HepG2 (cell line): ENCODE results near the gene TEAD1. TPM values are rescaled to one million over a fixed set of nuclear protein-coding genes. Genes with fewer than 3 reads are reported as not detected.

Source experiments
- ATAC-seq: fragments of 200-7000 bp; cut with Tn5 transposase; 3 replicates; pipeline ENCODE4 v1.9.1; 2020; ENCODE audit warnings: mild to moderate bottlenecking, moderate library complexity
- BruUV-seq: library from RNA; stranded (reverse); fragments of 400-500 nt; replicated peaks from 2 replicates; lab custom pipeline; 2021; lab: Mats Ljungman, UMichigan
- CTCF ChIA-PET: fragments of 300-600 bp; formaldehyde crosslinking; extraction: SDS; loops from one replicate; lab custom pipeline; 2021; ENCODE audit warnings: low total read pairs, inconsistent platforms, low intra/inter-chr PET ratio; lab: Yijun Ruan, JAX
- POLR2A ChIA-PET: fragments of 350-600 bp; sonication (Branson Sonifier 250); formaldehyde crosslinking; loops from one replicate; lab custom pipeline; 2020; ENCODE audit warnings: antibody characterized with exemption, inconsistent platforms; lab: Yijun Ruan, JAX
- DNase-seq: peaks from one replicate; pipeline ENCODE4 v3.0.0-alpha.2; 2015; ENCODE audit warnings: low spot score
- FAIRE-seq: peaks from 3 replicates; lab custom pipeline; 2011; peaks lifted over from hg19 to GRCh38; lab: Jason Lieb, UNC
- H2AFZ ChIP-seq: one replicate; pipeline ENCODE4 v1.6.1; 2011; ENCODE audit warnings: low read length, inconsistent platforms
- H3K27ac ChIP-seq: fragments of 300-600 bp; 3 replicates; pipeline ENCODE4 v1.8.0; 2011; ENCODE audit warnings: mixed run types, mild to moderate bottlenecking, mixed read lengths, low read length, inconsistent platforms; ENCODE audit not compliant: insufficient read depth; ENCODE audit errors: extremely low read length
- H3K27me3 ChIP-seq, 2 experiments: fragments of 200-600 bp in 1 of 2; 2 replicates in 1 of 2; 3 replicates in 1 of 2; pipeline versions ENCODE4 v1.6.0 to v1.8.0; 2011; ENCODE audit warnings: low read length in 2 of 2, mild to moderate bottlenecking in 2 of 2, moderate library complexity in 2 of 2, inconsistent platforms in 1 of 2; ENCODE audit not compliant: insufficient read depth in 2 of 2, control insufficient read depth in 1 of 2
- H3K36me3 ChIP-seq, 2 experiments: fragments of 200-600 bp in 1 of 2; replicated peaks in 1 of 2; 2 replicates in 1 of 2; 3 replicates in 1 of 2; pipeline versions ENCODE4 v1.5.1 to v1.8.0; 2011; ENCODE audit warnings: low read length in 2 of 2, inconsistent platforms in 1 of 2; ENCODE audit not compliant: insufficient read depth in 2 of 2, control insufficient read depth in 1 of 2
- H3K4me1 ChIP-seq: 2 replicates; pipeline ENCODE4 v1.5.1; 2012; ENCODE audit warnings: low read length, inconsistent platforms; ENCODE audit not compliant: insufficient read depth
- H3K4me2 ChIP-seq: 2 replicates; pipeline ENCODE4 v1.6.0; 2011; ENCODE audit warnings: low read depth, low read length, inconsistent platforms
- H3K4me3 ChIP-seq, 3 experiments: fragments of 200-600 bp in 1 of 3; sonication (generic), shearing (Covaris generic) in 1 of 3; replicated peaks in 1 of 3; 2 replicates each; pipeline ENCODE4 v1.5.1; 2011 to 2016; ENCODE audit warnings: low read length in 3 of 3, inconsistent platforms in 2 of 3, low read depth in 2 of 3, mild to moderate bottlenecking in 2 of 3, control low read depth in 1 of 3, mixed read lengths in 1 of 3; ENCODE audit not compliant: insufficient read depth in 1 of 3
- H3K79me2 ChIP-seq: one replicate; pipeline ENCODE4 v1.6.1; 2011; ENCODE audit warnings: low read length, inconsistent platforms; ENCODE audit not compliant: insufficient read depth
- H3K9ac ChIP-seq: 2 replicates; pipeline ENCODE4 v1.6.0; 2011; ENCODE audit warnings: mild to moderate bottlenecking, low read depth, low read length, inconsistent platforms; ENCODE audit not compliant: insufficient read depth
- H3K9me3 ChIP-seq: 2 replicates; pipeline ENCODE4 v1.5.1; 2012; ENCODE audit warnings: mild to moderate bottlenecking, low read length
- H4K20me1 ChIP-seq: 2 replicates; pipeline ENCODE4 v1.6.0; 2011; ENCODE audit warnings: inconsistent platforms, mild to moderate bottlenecking, low read length, moderate library complexity; ENCODE audit not compliant: insufficient read depth
- ATF1 ChIP-seq: IDR thresholded peaks from 2 replicates; pipeline ENCODE4 v1.6.1; 2016; ENCODE audit warnings: mild to moderate bottlenecking, control low read depth
- CREM ChIP-seq, 2 experiments: sonication (generic) in 1 of 2; formaldehyde crosslinking in 1 of 2; IDR thresholded peaks; 2 replicates each; pipeline versions ENCODE4 v1.4.0 to v1.6.1; 2016 to 2020; ENCODE audit warnings: antibody characterized with exemption in 1 of 2, mild to moderate bottlenecking in 1 of 2, missing genetic modification reagents in 1 of 2
- FLYWCH1 ChIP-seq: sonication (generic); formaldehyde crosslinking; IDR thresholded peaks from 2 replicates; pipeline ENCODE4 v1.8.1; 2023; ENCODE audit warnings: mild to moderate bottlenecking, missing genetic modification reagents
- HES4 ChIP-seq: sonication (generic); formaldehyde crosslinking; IDR thresholded peaks from 2 replicates; pipeline ENCODE4 v1.9.0; 2021; ENCODE audit warnings: mild to moderate bottlenecking, missing genetic modification reagents, borderline replicate concordance
- LCORL ChIP-seq, 2 experiments: fragments of 450-650 bp in 1 of 2; sonication (generic) in 1 of 2; formaldehyde crosslinking in 1 of 2; IDR thresholded peaks; 2 replicates each; pipeline versions ENCODE4 v1.5.0 to v1.6.1; 2017 to 2020; ENCODE audit warnings: antibody characterized with exemption in 1 of 2, missing genetic modification reagents in 1 of 2
- MIXL1 ChIP-seq: IDR thresholded peaks from 2 replicates; pipeline ENCODE4 v1.6.1; 2016
- NCOA5 ChIP-seq: sonication (generic); formaldehyde crosslinking; IDR thresholded peaks from 2 replicates; pipeline ENCODE4 v1.4.0; 2020; ENCODE audit warnings: missing genetic modification reagents
- NFE2 ChIP-seq: sonication (generic); formaldehyde crosslinking; IDR thresholded peaks from 2 replicates; pipeline ENCODE4 v1.4.0; 2020; ENCODE audit warnings: missing genetic modification reagents
- RBFOX2 ChIP-seq: fragments of 200-400 bp; formaldehyde crosslinking; IDR thresholded peaks from 2 replicates; pipeline ENCODE4 v1.6.1; 2017; ENCODE audit warnings: low read depth, mild to moderate bottlenecking, low read length
- SIN3B ChIP-seq: fragments of 150-350 bp; IDR thresholded peaks from 2 replicates; pipeline ENCODE4 v1.6.1; 2014; ENCODE audit warnings: low read length
- THAP9 ChIP-seq: sonication (generic); formaldehyde crosslinking; IDR thresholded peaks from 2 replicates; pipeline ENCODE4; 2020; ENCODE audit warnings: missing genetic modification reagents, mild to moderate bottlenecking, borderline replicate concordance
- ZBTB46 ChIP-seq: sonication (generic); formaldehyde crosslinking; IDR thresholded peaks from 2 replicates; pipeline ENCODE4 v1.4.0; 2020; ENCODE audit warnings: mild to moderate bottlenecking, missing genetic modification reagents, borderline replicate concordance
- ZNF414 ChIP-seq: sonication (generic); formaldehyde crosslinking; IDR thresholded peaks from 2 replicates; pipeline ENCODE4 v1.5.0; 2020; ENCODE audit warnings: missing genetic modification reagents
- ZNF607 ChIP-seq: sonication (generic); formaldehyde crosslinking; IDR thresholded peaks from 2 replicates; pipeline ENCODE4 v1.5.1; 2020; ENCODE audit warnings: missing genetic modification reagents, mild to moderate bottlenecking, borderline replicate concordance
- ZNF660 ChIP-seq: sonication (generic); formaldehyde crosslinking; IDR thresholded peaks from 2 replicates; pipeline ENCODE4 v1.5.1; 2020; ENCODE audit warnings: mild to moderate bottlenecking, low read depth, missing genetic modification reagents, borderline replicate concordance
- ZNF737 ChIP-seq: sonication (generic); formaldehyde crosslinking; IDR thresholded peaks from 2 replicates; pipeline ENCODE4 v1.5.0; 2020; ENCODE audit warnings: missing genetic modification reagents, mild to moderate bottlenecking, borderline replicate concordance
- ZNF784 ChIP-seq: sonication (generic); formaldehyde crosslinking; IDR thresholded peaks from 2 replicates; pipeline ENCODE4 v1.5.1; 2020; ENCODE audit warnings: missing genetic modification reagents, mild to moderate bottlenecking, borderline replicate concordance
- ZSCAN30 ChIP-seq: sonication (generic); formaldehyde crosslinking; IDR thresholded peaks from 2 replicates; pipeline ENCODE4 v1.5.0; 2020; ENCODE audit warnings: mild to moderate bottlenecking, missing genetic modification reagents
- WGBS: methylation state at CpG from one replicate; pipeline ENCODE4 v1.1.6; 2017; ENCODE audit warnings: low lambda C conversion rate; 5-methylcytosine and 5-hydroxymethylcytosine counted together
- in situ Hi-C: cut with HindIII; loops from 2 replicates; pipeline ENCODE4 v1.10.0; 2017; ENCODE audit warnings: low pct_unique_long_range_greater_than_20kb; ENCODE audit not compliant: extremely low pct_ligation_motif_present
- intact Hi-C: fragments of 100-400 bp; cut with micrococcal nuclease; formaldehyde crosslinking; loops from one replicate; pipeline ENCODE4 v1.10.0; 2022; ENCODE audit not compliant: unreplicated experiment
- polyA plus RNA-seq, 8 experiments: library from polyadenylated mRNA; depleted of rRNA in 3 of 8; stranded (reverse) in 7 of 8; unstranded in 1 of 8; fragments of >200 nt; fragmentation: Illumina TruSeq in 4 of 8; extraction: Trizol in 4 of 8; gene quantifications; 2 replicates each; pipeline versions ENCODE4 v1.2.1 to v1.2.3, GENCODE V29; 2011 to 2016; ENCODE audit warnings: low read depth in 4 of 8, missing spikeins in 1 of 8, mixed read lengths in 1 of 8; ENCODE audit not compliant: insufficient read depth in 1 of 8
- total RNA-seq, 5 experiments: library from RNA; depleted of rRNA; stranded (reverse); fragments of >200 nt; fragmentation: Illumina TruSeq; extraction: Trizol; gene quantifications; 2 replicates each; pipeline ENCODE4 v1.2.3, GENCODE V29; 2016; ENCODE audit warnings: low read depth in 1 of 5

Gene TEAD1
- total and polyA plus RNA-seq, 2 of the 13 experiments (the other 11 are each of a cell fraction or from before 2014, with no cell fraction given): 20.1 to 30.5 TPM

GRCh38 chr11:12680940-12681258, 6.7 kb downstream of the TEAD1 start:
- H3K4me3 ChIP-seq: no peak overlapping the region
- POLR2A ChIA-PET: interaction anchor here (1.9 kb wide), 1 partner anchor 11 kb away, joined by 15 read pairs; no protein-coding TSS in a partner anchor
- intact Hi-C loops (no loop called here), in situ Hi-C loops (no loop called here)
- 0 out of 2 replicates have a peak overlapping the region, but pooled peaks have one; percentile 29 for H3K4me2 ChIP-seq
- WGBS: 100% methylated on average over 2 of the region's 2 CpGs
- H3K36me3 ChIP-seq: no peaks in the 10 kb centered on the region; a peak in 3 of 5 replicates
- peaks cover 98% of the 10 kb centered on the region for H3K4me1 ChIP-seq
- peaks cover 97% of the 10 kb centered on the region for H3K79me2 ChIP-seq
- peaks cover 17% of the 10 kb centered on the region for H4K20me1 ChIP-seq
- no peak for ATAC-seq
- TF ChIP-seq FLYWCH1 (CRISPR knock-in tag) (no peak), LCORL (IDR thresholded peaks at IDR 0.05) (no peak), LCORL (CRISPR knock-in tag; IDR thresholded peaks at IDR 0.05) (no peak), RBFOX2 (no peak), HES4 (CRISPR knock-in tag) (no peak), ZSCAN30 (CRISPR knock-in tag) (no peak), NFE2 (no peak), SIN3B (no peak), ZNF737 (CRISPR knock-in tag) (no peak), CREM (IDR thresholded peaks at IDR 0.05) (no peak), CREM (CRISPR knock-in tag; IDR thresholded peaks at IDR 0.05) (no peak), ZNF607 (CRISPR knock-in tag) (no peak), ZNF784 (CRISPR knock-in tag) (no peak), NCOA5 (CRISPR knock-in tag) (no peak), ATF1 (CRISPR knock-in tag) (no peak), ZNF660 (CRISPR knock-in tag) (no peak), ZBTB46 (CRISPR knock-in tag) (no peak), ZNF414 (CRISPR knock-in tag) (no peak), MIXL1 (no peak), THAP9 (CRISPR knock-in tag) (no peak)
- BruUV-seq: no TSS peak
- no peaks in the 10 kb centered on the region for H3K27me3 ChIP-seq
- CTCF ChIA-PET: no interaction called here
- no peak overlapping the region for H2AFZ ChIP-seq
- H3K27ac ChIP-seq: no peak overlapping the region
- no peaks in the 10 kb centered on the region for H3K9me3 ChIP-seq
- no peak for FAIRE-seq
- no peak overlapping the region for H3K9ac ChIP-seq
- DNase-seq: no peak
